Loucy (cell line): ENCODE measurements around the gene SEMA5B.

ENCODE experiments used
- H2AFZ ChIP-seq: fragments of 200-600 bp; sonication (generic); 2 replicates; pipeline ENCODE4 v1.6.0; 2016; ENCODE audit warnings: antibody characterized with exemption, mild to moderate bottlenecking, low read length, moderate library complexity
- H3F3A ChIP-seq: fragments of 200-600 bp; 2 replicates; pipeline ENCODE4 v1.6.0; 2016; ENCODE audit warnings: antibody characterized with exemption, low read depth, mild to moderate bottlenecking
- H3K27me3 ChIP-seq: fragments of 200-600 bp; sonication (generic); 2 replicates; pipeline ENCODE4 v1.6.1; 2014; ENCODE audit warnings: low read length, mild to moderate bottlenecking; ENCODE audit not compliant: insufficient read depth, poor library complexity, severe bottlenecking
- H3K36me3 ChIP-seq: fragments of 200-600 bp; sonication (generic); 2 replicates; pipeline ENCODE4 v1.6.1; 2016; ENCODE audit warnings: low read length; ENCODE audit not compliant: insufficient read depth
- H3K4me1 ChIP-seq: fragments of 200-600 bp; sonication (generic); 2 replicates; pipeline ENCODE4 v1.5.1; 2014; ENCODE audit warnings: low read length, mild to moderate bottlenecking; ENCODE audit not compliant: insufficient read depth, poor library complexity, severe bottlenecking
- H3K4me2 ChIP-seq: fragments of 200-600 bp; sonication (generic); 2 replicates; pipeline ENCODE4 v1.6.0; 2014; ENCODE audit warnings: antibody characterized with exemption, low read length, low read depth, mild to moderate bottlenecking; ENCODE audit not compliant: poor library complexity, severe bottlenecking
- H3K4me3 ChIP-seq: fragments of 200-600 bp; sonication (generic); 2 replicates; pipeline ENCODE4 v1.5.1; 2014; ENCODE audit warnings: low read length, mild to moderate bottlenecking, mixed read lengths; ENCODE audit not compliant: poor library complexity, severe bottlenecking
- H3K79me2 ChIP-seq: fragments of 200-600 bp; sonication (generic); 2 replicates; pipeline ENCODE4 v1.6.1; 2014; ENCODE audit warnings: low read length; ENCODE audit not compliant: insufficient read depth
- H3K9ac ChIP-seq: fragments of 200-600 bp; sonication (generic); 2 replicates; pipeline ENCODE4 v1.6.0; 2014; ENCODE audit warnings: mild to moderate bottlenecking, low read depth, low read length, moderate library complexity; ENCODE audit not compliant: poor library complexity, severe bottlenecking
- H3K9me2 ChIP-seq: fragments of 200-600 bp; sonication (generic); replicated peaks from 2 replicates; pipeline ENCODE4 v1.6.1; 2016; ENCODE audit warnings: low read depth, low read length, mixed read lengths
- H3K9me3 ChIP-seq: fragments of 200-600 bp; sonication (generic); 2 replicates; pipeline ENCODE4 v1.6.1; 2014; ENCODE audit warnings: mild to moderate bottlenecking, antibody characterized with exemption, low read length, low read depth; ENCODE audit not compliant: insufficient read depth
- H4K20me1 ChIP-seq: fragments of 200-600 bp; sonication (generic); 2 replicates; pipeline ENCODE4 v1.6.0; 2014; ENCODE audit warnings: antibody characterized with exemption, low read length, mild to moderate bottlenecking; ENCODE audit not compliant: insufficient read depth, poor library complexity, severe bottlenecking
- EZH2phosphoT487 ChIP-seq: fragments of 200-600 bp; IDR thresholded peaks from 2 replicates; pipeline ENCODE4 v1.6.1; 2018; ENCODE audit warnings: antibody characterized with exemption, mild to moderate bottlenecking, moderate library complexity, borderline replicate concordance
- TF ChIP-seq, protein P1 (sequence below): fragments of 200-600 bp; sonication (generic); conservative IDR thresholded peaks from 2 replicates; pipeline ENCODE4 v1.5.1; 2014; ENCODE audit warnings: mild to moderate bottlenecking, antibody characterized with exemption, low read length

Gene SEMA5B

DNA sequence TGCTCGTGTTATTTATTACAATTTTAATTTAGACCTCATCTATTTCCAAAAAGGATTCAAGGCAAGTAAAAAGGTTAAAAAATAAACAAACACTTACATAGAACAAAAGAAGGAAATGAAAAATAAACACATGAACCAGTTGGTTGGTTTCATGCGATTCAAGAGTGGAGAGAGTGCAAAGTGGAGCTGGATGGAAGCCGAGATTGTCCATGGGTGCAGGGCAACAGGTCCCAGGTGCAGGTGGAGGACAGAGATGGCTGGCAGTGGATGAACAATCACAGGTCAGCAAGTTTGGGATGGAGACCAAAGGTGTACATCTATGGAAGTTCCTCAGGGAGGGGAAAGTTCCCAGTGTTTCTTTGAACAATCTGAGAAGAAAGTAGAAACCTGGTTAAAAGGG lies 11.6 kb upstream of the SEMA5B start:
- H2AFZ ChIP-seq, result no peak overlapping the region
- no peaks in the 10 kb centered on the region for H4K20me1 ChIP-seq
- no peak for TF ChIP-seq EZH2phosphoT487
- no peaks in the 10 kb centered on the region for H3F3A ChIP-seq
- no peaks in the 10 kb centered on the region for H3K79me2 ChIP-seq
- H3K9me2 ChIP-seq, result no peaks in the 10 kb centered on the region
- H3K4me2 ChIP-seq, result no peak overlapping the region
- no peaks in the 10 kb centered on the region for H3K27me3 ChIP-seq
- H3K9ac ChIP-seq, result no peak overlapping the region
- H3K4me3 ChIP-seq, result no peak overlapping the region
- H3K36me3 ChIP-seq, result no peaks in the 10 kb centered on the region
- H3K9me3 ChIP-seq, result no peaks in the 10 kb centered on the region
- H3K4me1 ChIP-seq, result no peaks in the 10 kb centered on the region

DNA sequence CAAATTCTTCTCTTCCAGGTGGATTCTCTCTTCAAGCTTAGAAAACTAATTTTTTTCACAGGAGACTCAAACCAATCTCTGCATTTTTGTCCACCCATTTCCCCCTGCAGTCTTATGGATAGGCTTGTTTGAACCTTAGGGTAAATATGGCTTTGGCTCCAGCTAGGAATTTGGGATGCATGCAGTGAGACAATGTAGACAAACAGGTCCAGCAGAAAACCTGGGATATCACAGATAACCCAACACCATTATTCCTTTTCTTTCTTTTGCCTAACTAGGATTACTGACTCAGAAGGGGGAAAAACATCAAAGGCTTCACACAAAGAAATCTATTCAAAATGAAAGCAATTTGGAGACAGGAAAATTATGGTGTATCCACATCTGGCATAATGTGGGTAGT lies 11.2 kb upstream of the SEMA5B start:
- Histone ChIP-seq H3K27me3 (no peaks in the 10 kb centered on the region), H4K20me1 (no peaks in the 10 kb centered on the region), H3K9me2 (no peaks in the 10 kb centered on the region), H3K79me2 (no peaks in the 10 kb centered on the region), H3K36me3 (no peaks in the 10 kb centered on the region), H2AFZ (no peak overlapping the region), H3K9ac (no peak overlapping the region), H3K9me3 (no peaks in the 10 kb centered on the region), H3K4me1 (no peaks in the 10 kb centered on the region), H3F3A (no peaks in the 10 kb centered on the region), H3K4me3 (no peak overlapping the region), H3K4me2 (no peak overlapping the region)
- no peak for TF ChIP-seq EZH2phosphoT487
- TF ChIP-seq, protein P1, sequence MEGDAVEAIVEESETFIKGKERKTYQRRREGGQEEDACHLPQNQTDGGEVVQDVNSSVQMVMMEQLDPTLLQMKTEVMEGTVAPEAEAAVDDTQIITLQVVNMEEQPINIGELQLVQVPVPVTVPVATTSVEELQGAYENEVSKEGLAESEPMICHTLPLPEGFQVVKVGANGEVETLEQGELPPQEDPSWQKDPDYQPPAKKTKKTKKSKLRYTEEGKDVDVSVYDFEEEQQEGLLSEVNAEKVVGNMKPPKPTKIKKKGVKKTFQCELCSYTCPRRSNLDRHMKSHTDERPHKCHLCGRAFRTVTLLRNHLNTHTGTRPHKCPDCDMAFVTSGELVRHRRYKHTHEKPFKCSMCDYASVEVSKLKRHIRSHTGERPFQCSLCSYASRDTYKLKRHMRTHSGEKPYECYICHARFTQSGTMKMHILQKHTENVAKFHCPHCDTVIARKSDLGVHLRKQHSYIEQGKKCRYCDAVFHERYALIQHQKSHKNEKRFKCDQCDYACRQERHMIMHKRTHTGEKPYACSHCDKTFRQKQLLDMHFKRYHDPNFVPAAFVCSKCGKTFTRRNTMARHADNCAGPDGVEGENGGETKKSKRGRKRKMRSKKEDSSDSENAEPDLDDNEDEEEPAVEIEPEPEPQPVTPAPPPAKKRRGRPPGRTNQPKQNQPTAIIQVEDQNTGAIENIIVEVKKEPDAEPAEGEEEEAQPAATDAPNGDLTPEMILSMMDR, result no peak

DNA sequence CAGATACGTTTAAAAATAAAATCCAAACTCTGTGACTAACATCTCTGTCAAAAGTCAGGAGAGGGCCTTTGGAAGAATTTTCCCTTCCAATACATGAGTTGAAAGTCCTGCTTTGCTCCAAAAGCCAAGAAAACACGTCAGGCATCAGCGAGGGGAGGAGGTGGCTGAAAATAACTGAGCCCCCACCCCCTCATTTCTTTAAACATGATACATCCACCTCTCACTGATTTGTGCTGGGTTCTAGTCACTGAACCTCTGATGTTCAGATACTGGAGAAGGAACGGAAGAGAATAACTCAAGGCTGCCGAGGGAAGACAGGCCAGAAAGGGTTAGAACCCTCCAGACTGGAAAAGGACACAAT lies 9.4 kb upstream of the SEMA5B start:
- H3F3A ChIP-seq, result no peaks in the 10 kb centered on the region
- TF ChIP-seq, protein P1, result no peak
- no peak for TF ChIP-seq EZH2phosphoT487
- H3K4me1 ChIP-seq, result no peaks in the 10 kb centered on the region
- H3K79me2 ChIP-seq, result no peaks in the 10 kb centered on the region
- no peaks in the 10 kb centered on the region for H4K20me1 ChIP-seq
- H3K36me3 ChIP-seq, result no peaks in the 10 kb centered on the region
- H3K27me3 ChIP-seq, result no peaks in the 10 kb centered on the region
- no peaks in the 10 kb centered on the region for H3K9me3 ChIP-seq
- no peaks in the 10 kb centered on the region for H3K9me2 ChIP-seq
- H3K4me2 ChIP-seq, result no peak overlapping the region
- no peak overlapping the region for H2AFZ ChIP-seq
- H3K4me3 ChIP-seq, result no peak overlapping the region
- H3K9ac ChIP-seq, result no peak overlapping the region

DNA sequence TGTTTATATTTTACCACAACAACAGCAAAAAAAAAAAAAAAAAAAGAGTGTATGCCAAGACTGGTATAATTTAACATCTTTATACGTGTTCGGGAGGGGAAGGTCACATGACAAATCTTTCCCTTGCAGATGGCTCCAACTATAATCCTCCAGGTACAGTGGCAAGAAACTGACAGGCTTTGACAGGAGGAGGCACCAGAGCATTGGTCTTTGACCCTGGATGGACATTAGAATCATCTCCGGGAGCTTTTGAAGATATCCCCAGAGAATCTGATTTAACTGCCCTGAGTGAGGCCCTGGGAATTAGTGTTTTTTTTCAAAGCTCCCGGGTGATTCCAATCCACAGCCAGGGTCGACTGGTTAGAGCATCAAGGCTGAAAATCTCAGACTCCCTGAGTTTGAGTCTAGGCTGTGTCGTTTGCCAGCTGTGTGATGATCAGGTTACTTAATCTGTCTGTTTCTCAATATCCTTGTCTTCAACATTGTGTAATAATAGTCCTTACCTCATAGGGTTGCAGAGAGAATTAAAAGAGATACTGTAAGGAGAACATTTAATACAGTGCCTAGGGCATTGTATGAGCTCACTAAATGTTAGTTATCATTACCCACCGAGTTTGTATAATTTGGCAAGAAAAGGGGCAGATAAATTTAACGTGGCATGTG lies 8.9 kb upstream of the SEMA5B start:
- Histone ChIP-seq H3K4me2 (no peak overlapping the region), H3K4me1 (no peaks in the 10 kb centered on the region), H3F3A (no peaks in the 10 kb centered on the region), H3K9ac (no peak overlapping the region), H3K79me2 (no peaks in the 10 kb centered on the region), H2AFZ (no peak overlapping the region), H3K27me3 (no peaks in the 10 kb centered on the region), H3K4me3 (no peak overlapping the region), H3K9me3 (no peaks in the 10 kb centered on the region), H4K20me1 (no peaks in the 10 kb centered on the region), H3K9me2 (no peaks in the 10 kb centered on the region), H3K36me3 (no peaks in the 10 kb centered on the region)
- TF ChIP-seq, protein P1, result 0 out of 2 replicates have a peak, but pooled peaks have one; percentile 16
- no peak for TF ChIP-seq EZH2phosphoT487
